GDM1 (cell line): ENCODE measurements around the gene TNNT1.
"Not testable (repeated sequence)": the region's sequence is repeated elsewhere in the genome, so short reads cannot be mapped to it uniquely, and the experiment has no call there.

Experiments
- DNase-seq: peaks from one replicate; lab custom pipeline; 2025; lab: John Stamatoyannopoulos, UW

The TNNT1 gene

GRCh38 chr19:55166530-55167268 lies 17.7 kb upstream of the TNNT1 start, which contains the start of gene DNAAF3:
Gene DNAAF3 (minus strand): TSS chr19:55166613. CDS start chr19:55166413, 200 bp downstream.
- peak; percentile 95 for DNase-seq

- DNase-seq: peak; percentile 84
Observed at GRCh38 chr19:55165952-55166529, 17.0 kb upstream of the TNNT1 start.

GRCh38 chr19:55161571-55162322 lies 12.7 kb upstream of the TNNT1 start:
- no peak for DNase-seq

GRCh38 chr19:55160986-55161365 lies 12.0 kb upstream of the TNNT1 start:
- DNase-seq: no peak

GRCh38 chr19:55160128-55160985 lies 11.4 kb upstream of the TNNT1 start:
- peak; percentile 88 for DNase-seq

GRCh38 chr19:55158848-55159749 lies 10.1 kb upstream of the TNNT1 start:
- no peak for DNase-seq

GRCh38 chr19:55158423-55158822 lies 9.4 kb upstream of the TNNT1 start:
- DNase-seq: no peak

- no peak for DNase-seq
Observed at GRCh38 chr19:55157064-55157908, 8.3 kb upstream of the TNNT1 start, which contains the start of gene TNNI3. Gene TNNI3 (minus strand): TSS chr19:55157732. CDS start chr19:55157589, 143 bp downstream.

- DNase-seq: no peak
Observed at GRCh38 chr19:55156202-55157063, 7.4 kb upstream of the TNNT1 start.

GRCh38 chr19:55155784-55156183 lies 6.8 kb upstream of the TNNT1 start:
- not testable (repeated sequence) for DNase-seq

GRCh38 chr19:55153652-55154264 lies 4.8 kb upstream of the TNNT1 start:
- DNase-seq: no peak

GRCh38 chr19:55152017-55152416 lies 3.0 kb upstream of the TNNT1 start:
- DNase-seq: no peak

GRCh38 chr19:55147545-55148251 lies 1.3 kb downstream of the TNNT1 start:
- no peak for DNase-seq

- peak; percentile 66 for DNase-seq
Observed at GRCh38 chr19:55146705-55147273, 2.2 kb downstream of the TNNT1 start.

GRCh38 chr19:55146078-55146704 lies 2.8 kb downstream of the TNNT1 start:
- peak; percentile 76 for DNase-seq

- DNase-seq: peak; percentile 46
Observed at GRCh38 chr19:55145232-55145631, 3.8 kb downstream of the TNNT1 start.

- DNase-seq: no peak
Observed at GRCh38 chr19:55141696-55142095, 7.3 kb downstream of the TNNT1 start.
